ENCODE data around the gene HTR1B. TPM values are rescaled to one million over a fixed set of nuclear protein-coding genes. Genes with fewer than 3 reads are reported as not detected.

HTR1B gene
- polyA plus RNA-seq, 1 donor from 2014 or later = 0.19 TPM

DNA sequence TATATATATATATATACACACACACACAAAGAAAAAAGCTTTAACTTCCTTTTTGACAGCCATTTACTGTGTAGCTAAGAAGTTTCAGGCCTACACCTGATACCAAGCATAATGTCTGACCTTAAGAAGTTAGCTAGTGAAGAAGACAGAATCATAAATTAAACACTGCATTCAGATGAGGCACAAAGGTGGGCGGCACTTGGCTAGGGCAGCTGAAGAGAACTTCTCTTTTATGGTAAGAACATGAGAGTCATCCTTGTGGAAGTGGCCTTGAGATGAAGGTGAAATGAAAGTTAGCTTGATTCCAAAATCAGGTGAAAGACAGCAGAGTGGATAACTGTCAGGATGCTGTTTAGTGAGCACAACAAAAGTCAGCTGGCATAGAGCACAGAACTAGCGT, 46.5 kb downstream of the HTR1B start:
- Histone ChIP-seq H3K4me2 (ENCODE audit: low read length) (no peak overlapping the region), H4K20me1 (ENCODE audit: insufficient read depth) (no peaks in the 10 kb centered on the region), H3K36me3 (ENCODE audit: insufficient read depth, low read length) (no peaks in the 10 kb centered on the region), H3K4me3 (ENCODE audit: low read length) (no peak overlapping the region), H3K27ac (ENCODE audit: low read length) (no peak overlapping the region), H3F3A (ENCODE audit: insufficient read depth, low read length, poor library complexity, severe bottlenecking) (no peaks in the 10 kb centered on the region), H3K9me2 (ENCODE audit: insufficient read depth, low read length) (no peaks in the 10 kb centered on the region), H3K9me3 (ENCODE audit: low read length) (no peaks in the 10 kb centered on the region), H2AFZ (ENCODE audit: low read depth, low read length) (no peak overlapping the region), H3K79me2 (replicated peaks; ENCODE audit: insufficient read depth, low read length) (no peaks in the 10 kb centered on the region), H3K9ac (ENCODE audit: low read length) (no peak overlapping the region), H3K27me3 (ENCODE audit: insufficient read depth, low read depth, low read length) (no peaks in the 10 kb centered on the region)
- no peak for TF ChIP-seq SMC3 (conservative IDR thresholded peaks at IDR 0.05; ENCODE audit: poor library complexity)
- TF ChIP-seq POLR2AphosphoS5 (IDR thresholded peaks at IDR 0.05) = no peak
- no peak for TF ChIP-seq MXI1 (conservative IDR thresholded peaks at IDR 0.05; ENCODE audit: poor library complexity, severe bottlenecking)
- no peak for TF ChIP-seq RAD21 (conservative IDR thresholded peaks at IDR 0.05)

DNA sequence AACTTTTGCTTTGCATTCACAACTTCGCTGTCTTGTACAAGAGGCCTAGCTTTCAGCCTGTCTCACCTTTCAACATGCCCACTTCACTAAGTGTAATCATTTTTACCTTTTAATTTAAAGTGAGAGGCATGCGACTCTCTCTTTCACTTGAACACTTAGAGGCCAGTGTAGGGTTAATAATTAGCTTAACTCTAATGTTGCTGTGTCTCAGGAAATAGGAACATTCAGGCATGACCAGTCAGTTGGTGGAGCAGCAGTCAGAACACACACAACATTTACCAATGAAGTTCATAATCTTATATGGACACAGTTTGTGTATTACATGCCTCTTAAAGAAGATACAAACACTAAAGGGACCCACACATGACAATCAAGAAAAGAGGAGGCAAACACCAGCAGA, 47.6 kb downstream of the HTR1B start:
- TF ChIP-seq MXI1 (conservative IDR thresholded peaks at IDR 0.05; ENCODE audit: poor library complexity, severe bottlenecking) = no peak
- TF ChIP-seq, protein P1, sequence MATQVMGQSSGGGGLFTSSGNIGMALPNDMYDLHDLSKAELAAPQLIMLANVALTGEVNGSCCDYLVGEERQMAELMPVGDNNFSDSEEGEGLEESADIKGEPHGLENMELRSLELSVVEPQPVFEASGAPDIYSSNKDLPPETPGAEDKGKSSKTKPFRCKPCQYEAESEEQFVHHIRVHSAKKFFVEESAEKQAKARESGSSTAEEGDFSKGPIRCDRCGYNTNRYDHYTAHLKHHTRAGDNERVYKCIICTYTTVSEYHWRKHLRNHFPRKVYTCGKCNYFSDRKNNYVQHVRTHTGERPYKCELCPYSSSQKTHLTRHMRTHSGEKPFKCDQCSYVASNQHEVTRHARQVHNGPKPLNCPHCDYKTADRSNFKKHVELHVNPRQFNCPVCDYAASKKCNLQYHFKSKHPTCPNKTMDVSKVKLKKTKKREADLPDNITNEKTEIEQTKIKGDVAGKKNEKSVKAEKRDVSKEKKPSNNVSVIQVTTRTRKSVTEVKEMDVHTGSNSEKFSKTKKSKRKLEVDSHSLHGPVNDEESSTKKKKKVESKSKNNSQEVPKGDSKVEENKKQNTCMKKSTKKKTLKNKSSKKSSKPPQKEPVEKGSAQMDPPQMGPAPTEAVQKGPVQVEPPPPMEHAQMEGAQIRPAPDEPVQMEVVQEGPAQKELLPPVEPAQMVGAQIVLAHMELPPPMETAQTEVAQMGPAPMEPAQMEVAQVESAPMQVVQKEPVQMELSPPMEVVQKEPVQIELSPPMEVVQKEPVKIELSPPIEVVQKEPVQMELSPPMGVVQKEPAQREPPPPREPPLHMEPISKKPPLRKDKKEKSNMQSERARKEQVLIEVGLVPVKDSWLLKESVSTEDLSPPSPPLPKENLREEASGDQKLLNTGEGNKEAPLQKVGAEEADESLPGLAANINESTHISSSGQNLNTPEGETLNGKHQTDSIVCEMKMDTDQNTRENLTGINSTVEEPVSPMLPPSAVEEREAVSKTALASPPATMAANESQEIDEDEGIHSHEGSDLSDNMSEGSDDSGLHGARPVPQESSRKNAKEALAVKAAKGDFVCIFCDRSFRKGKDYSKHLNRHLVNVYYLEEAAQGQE (IDR thresholded peaks at IDR 0.05; ENCODE audit: borderline replicate concordance) = no peak
- no peak for TF ChIP-seq SMC3 (conservative IDR thresholded peaks at IDR 0.05; ENCODE audit: poor library complexity)
- TF ChIP-seq EZH2 (IDR thresholded peaks at IDR 0.05; ENCODE audit: borderline replicate concordance, insufficient read depth, low read length, poor library complexity, severe bottlenecking) = no peak
- no peak for TF ChIP-seq POLR2AphosphoS5 (IDR thresholded peaks at IDR 0.05)
- no peak for TF ChIP-seq RAD21 (conservative IDR thresholded peaks at IDR 0.05)
- no peak for TF ChIP-seq EP300 (conservative IDR thresholded peaks at IDR 0.05; ENCODE audit: poor library complexity, severe bottlenecking)
- H3K4me2 ChIP-seq (ENCODE audit: low read length) = no peak overlapping the region

More for the DNA sequence above, 47.6 kb downstream of the HTR1B start:
- Histone ChIP-seq H3K4me3 (ENCODE audit: low read length) (no peak overlapping the region), H3K27me3 (ENCODE audit: insufficient read depth, low read depth, low read length) (no peaks in the 10 kb centered on the region), H3F3A (ENCODE audit: insufficient read depth, low read length, poor library complexity, severe bottlenecking) (no peaks in the 10 kb centered on the region), H4K20me1 (ENCODE audit: insufficient read depth) (no peaks in the 10 kb centered on the region), H3K36me3 (ENCODE audit: insufficient read depth, low read length) (no peaks in the 10 kb centered on the region), H2AFZ (ENCODE audit: low read depth, low read length) (no peak overlapping the region), H3K79me2 (replicated peaks; ENCODE audit: insufficient read depth, low read length) (no peaks in the 10 kb centered on the region), H3K9me2 (ENCODE audit: insufficient read depth, low read length) (no peaks in the 10 kb centered on the region), H3K9ac (ENCODE audit: low read length) (no peak overlapping the region), H3K9me3 (ENCODE audit: low read length) (no peaks in the 10 kb centered on the region), H3K27ac (ENCODE audit: low read length) (no peak overlapping the region)

Other genes starting within 250 kb of the HTR1B start
- gene MEI4, start 189.5 kb upstream of the HTR1B start, polyA plus RNA-seq = not detected in 2 replicates